Stimulated activated CD4-positive, alpha-beta T cell treated with anti-CD3 and anti-CD28 coated beads, TNF-alpha, amount 100 ng/mL, for 48 hours (primary cell): ENCODE results near the gene CDK19.
"Not testable (repeated sequence)": the region's sequence is repeated elsewhere in the genome, so short reads cannot be mapped to it uniquely, and the experiment has no call there.

Experiments used
- DNase-seq, 3 donors: peaks; one replicate each; pipeline ENCODE4 v3.0.0-alpha.2; 2020; ENCODE audit warnings: low read depth in 3 of 3

Gene CDK19

GRCh38 chr6:110756817-110757216 is 58.5 kb downstream of the CDK19 start:
- no peak for DNase-seq

- no peak for DNase-seq
These were observed 59.8 kb downstream of the CDK19 start for GRCh38 chr6:110755411-110755834.

GRCh38 chr6:110753936-110754668 is 61.2 kb downstream of the CDK19 start:
- DNase-seq: not testable (repeated sequence)

GRCh38 chr6:110748453-110748852 is 66.8 kb downstream of the CDK19 start:
- no peak for DNase-seq

GRCh38 chr6:110746680-110747079 is 68.6 kb downstream of the CDK19 start:
- no peak for DNase-seq

GRCh38 chr6:110744991-110745390 is 70.3 kb downstream of the CDK19 start:
- DNase-seq: no peak

- not testable (repeated sequence) for DNase-seq
These were observed 72.7 kb downstream of the CDK19 start for GRCh38 chr6:110742552-110742951.

GRCh38 chr6:110741517-110741916 is 73.8 kb downstream of the CDK19 start:
- DNase-seq: no peak

GRCh38 chr6:110738899-110739365 is 76.3 kb downstream of the CDK19 start:
- no peak for DNase-seq

- DNase-seq: no peak
These were observed 79.6 kb downstream of the CDK19 start for GRCh38 chr6:110735666-110736065.

- no peak for DNase-seq
These were observed 83.4 kb downstream of the CDK19 start for GRCh38 chr6:110731898-110732297.

- DNase-seq: no peak
These were observed 84.1 kb downstream of the CDK19 start for GRCh38 chr6:110731196-110731595.

GRCh38 chr6:110728501-110728900 is 86.8 kb downstream of the CDK19 start:
- no peak for DNase-seq

- DNase-seq: no peak
These were observed 92.3 kb downstream of the CDK19 start for GRCh38 chr6:110723017-110723416.

- DNase-seq: no peak
These were observed 95.2 kb downstream of the CDK19 start for GRCh38 chr6:110720066-110720465.

- DNase-seq: not testable (repeated sequence)
These were observed 95.7 kb downstream of the CDK19 start for GRCh38 chr6:110719601-110720000.

GRCh38 chr6:110714143-110714542 is 101.1 kb downstream of the CDK19 start:
- no peak for DNase-seq

- no peak for DNase-seq
These were observed 103.0 kb downstream of the CDK19 start for GRCh38 chr6:110712238-110712637.

- no peak for DNase-seq
These were observed 105.2 kb downstream of the CDK19 start for GRCh38 chr6:110710115-110710514.

GRCh38 chr6:110708295-110708950 is 106.8 kb downstream of the CDK19 start:
- no peak for DNase-seq

GRCh38 chr6:110705543-110705942 is 109.7 kb downstream of the CDK19 start:
- no peak for DNase-seq

- no peak for DNase-seq
These were observed 111.2 kb downstream of the CDK19 start for GRCh38 chr6:110703906-110704594.
